B cell (primary cell): ENCODE results near the gene NPNT. TPM values are rescaled to one million over a fixed set of nuclear protein-coding genes. Genes with fewer than 3 reads are reported as not detected.

Experiments
- ATAC-seq: fragments of 200-7000 bp; cut with Tn5 transposase; one replicate; pipeline ENCODE4 v1.10.0; 2021; ENCODE audit warnings: low read depth, mild to moderate bottlenecking, moderate number of reproducible peaks, moderate library complexity
- CTCF ChIA-PET: fragments of 350-600 bp; sonication (Branson Sonifier 250); formaldehyde crosslinking; loops from one replicate; lab custom pipeline; 2021; ENCODE audit warnings: antibody characterized with exemption, inconsistent platforms; lab: Charles Lee
- POLR2A ChIA-PET: fragments of 350-600 bp; sonication (Branson Sonifier 250); formaldehyde crosslinking; loops from one replicate; lab custom pipeline; 2021; ENCODE audit warnings: antibody characterized with exemption; lab: Charles Lee
- DNase-seq: peaks from one replicate; pipeline ENCODE4 v3.0.0; 2013
- H2AFZ ChIP-seq: 2 replicates; pipeline ENCODE4 v1.6.1; 2012; ENCODE audit warnings: mild to moderate bottlenecking, low read depth, low read length; ENCODE audit not compliant: insufficient read depth, poor library complexity, severe bottlenecking
- H3K27ac ChIP-seq, 2 donors: 1 replicate in 1 of 2; 2 replicates in 1 of 2; pipeline ENCODE4 v1.5.1; 2012 to 2013; ENCODE audit warnings: low read length in 2 of 2, mild to moderate bottlenecking in 2 of 2, moderate library complexity in 1 of 2
- H3K27me3 ChIP-seq, 4 experiments: fragments of 200-600 bp in 1 of 4; sonication (generic) in 1 of 4; replicated peaks in 1 of 4; 1 replicate in 2 of 4; 2 replicates in 2 of 4; pipeline versions ENCODE4 v1.6.1 to v1.7.0; 2013 to 2016; ENCODE audit warnings: low read length in 3 of 4, mild to moderate bottlenecking in 2 of 4, mixed read lengths in 1 of 4, moderate library complexity in 1 of 4; ENCODE audit not compliant: insufficient read depth in 4 of 4, control insufficient read depth in 3 of 4; ENCODE audit errors: control extremely low read depth in 1 of 4
- H3K36me3 ChIP-seq, 2 experiments: replicated peaks in 1 of 2; 1 replicate in 1 of 2; 2 replicates in 1 of 2; pipeline versions ENCODE4 v1.6.1 to v1.7.1; 2013; ENCODE audit warnings: low read length in 1 of 2; ENCODE audit not compliant: insufficient read depth in 2 of 2, control insufficient read depth in 1 of 2; ENCODE audit errors: control extremely low read depth in 1 of 2, extremely low read depth in 1 of 2
- H3K4me1 ChIP-seq, 2 donors: fragments of 200-600 bp in 1 of 2; sonication (generic) in 1 of 2; 1 replicate in 1 of 2; 2 replicates in 1 of 2; pipeline versions ENCODE4 v1.5.1 to v1.6.1; 2013 to 2017; ENCODE audit warnings: low read length in 2 of 2; ENCODE audit not compliant: control insufficient read depth in 2 of 2, insufficient read depth in 2 of 2
- H3K4me2 ChIP-seq: replicated peaks from 2 replicates; pipeline ENCODE3; 2012; ENCODE audit warnings: mild to moderate bottlenecking, low read depth, low read length; ENCODE audit not compliant: poor library complexity, severe bottlenecking
- H3K4me3 ChIP-seq, 5 experiments: fragments of 200-600 bp in 1 of 5; sonication (generic) in 1 of 5; 1 replicate in 3 of 5; 2 replicates in 2 of 5; pipeline versions ENCODE4 v1.5.1 to v1.7.0; 2011 to 2016; ENCODE audit warnings: low read length in 4 of 5, mild to moderate bottlenecking in 4 of 5, low read depth in 2 of 5, control low read depth in 1 of 5, moderate library complexity in 1 of 5; ENCODE audit not compliant: insufficient read depth in 1 of 5; ENCODE audit errors: control extremely low read depth in 1 of 5, extremely low read depth in 1 of 5
- H3K79me2 ChIP-seq: fragments of 200-600 bp; sonication (generic); one replicate; pipeline ENCODE4 v1.6.0; 2016; ENCODE audit warnings: low read length; ENCODE audit not compliant: control insufficient read depth, insufficient read depth
- H3K9ac ChIP-seq: fragments of 200-600 bp; sonication (generic); 2 replicates; pipeline ENCODE4 v1.6.1; 2017; ENCODE audit warnings: mild to moderate bottlenecking, low read length, moderate library complexity
- H3K9me3 ChIP-seq, 3 donors: one replicate each; pipeline versions ENCODE4 v1.6.1 to v1.7.1; 2013; ENCODE audit warnings: low read length in 2 of 3; ENCODE audit not compliant: control insufficient read depth in 2 of 3, insufficient read depth in 1 of 3; ENCODE audit errors: control extremely low read depth in 1 of 3
- H4K20me1 ChIP-seq: 2 replicates; pipeline ENCODE4 v1.6.0; 2012; ENCODE audit warnings: mild to moderate bottlenecking, low read length; ENCODE audit not compliant: insufficient read depth, control insufficient read depth, poor library complexity, severe bottlenecking
- H3K27ac Mint-ChIP-seq: one replicate; pipeline ENCODE4 v1.8.0; 2021; ENCODE audit warnings: mixed read lengths
- H3K27me3 Mint-ChIP-seq: one replicate; pipeline ENCODE4 v1.8.0; 2021; ENCODE audit warnings: mixed read lengths
- H3K4me1 Mint-ChIP-seq: one replicate; pipeline ENCODE4 v1.8.0; 2021; ENCODE audit warnings: mixed read lengths
- H3K4me3 Mint-ChIP-seq: one replicate; pipeline ENCODE4 v1.8.0; 2021; ENCODE audit warnings: mixed read lengths
- H3K9me3 Mint-ChIP-seq: one replicate; pipeline ENCODE4 v1.8.0; 2022; ENCODE audit warnings: mixed read lengths; ENCODE audit not compliant: insufficient read depth
- CTCF ChIP-seq: fragments of 200-600 bp; IDR thresholded peaks from one replicate; pipeline ENCODE4 v1.8.0; 2022; ENCODE audit warnings: antibody characterized with exemption, mild to moderate bottlenecking
- EZH2 ChIP-seq: IDR thresholded peaks from 2 replicates; pipeline ENCODE4 v1.6.1; 2012; ENCODE audit warnings: borderline replicate concordance, low read depth, mild to moderate bottlenecking, moderate library complexity, low read length; ENCODE audit not compliant: insufficient read depth, poor library complexity, severe bottlenecking
- WGBS: methylation state at CpG from one replicate; pipeline ENCODE4 v1.1.5; 2013; ENCODE audit warnings: missing lambda C conversion rate; ENCODE audit not compliant: insufficient coverage; 5-methylcytosine and 5-hydroxymethylcytosine counted together
- intact Hi-C: fragments of 100-400 bp; cut with micrococcal nuclease; formaldehyde crosslinking; loops from one replicate; pipeline ENCODE4 v1.10.0; 2022
- polyA plus RNA-seq: library from polyadenylated mRNA; depleted of rRNA; stranded (reverse); fragments of >200 nt; gene quantifications from 2 replicates; pipeline ENCODE4 v1.2.3, GENCODE V29; 2012
- total RNA-seq, 2 donors: library from RNA; stranded (reverse); fragments of 120-200 nt in 1 of 2; gene quantifications; 1 replicate in 1 of 2; 2 replicates in 1 of 2; pipeline versions ENCODE4 v1.2.3 to v1.2.4, GENCODE V29; 2013 to 2022

NPNT gene
- total and polyA plus RNA-seq, 2 donors (not counting 1 experiment from before 2014, with no cell fraction given) = not detected

GRCh38 chr4:105887508-105887907 lies 7.8 kb upstream of the NPNT start:
- ChIA-PET CTCF (no interaction called here), POLR2A (no interaction called here)
- TF ChIP-seq CTCF (no peak), EZH2 (no peak)
- Histone ChIP-seq H3K4me3 (no peak overlapping the region), H3K36me3 (no peaks in the 10 kb centered on the region), H3K4me1 (no peaks in the 10 kb centered on the region), H3K4me2 (no peak overlapping the region), H3K9ac (no peak overlapping the region), H2AFZ (no peak overlapping the region), H3K79me2 (no peaks in the 10 kb centered on the region), H3K9me3 (no peaks in the 10 kb centered on the region), H4K20me1 (no peaks in the 10 kb centered on the region), H3K27me3 (peaks cover 0 to 9% (median 0%) of the 10 kb centered on the region in 4 experiments), H3K27ac (no peak overlapping the region)
- Mint-ChIP-seq H3K9me3 (peaks cover 2% of the 10 kb centered on the region), H3K4me1 (no peaks in the 10 kb centered on the region), H3K27ac (no peak overlapping the region), H3K27me3 (peaks cover 5% of the 10 kb centered on the region), H3K4me3 (no peak overlapping the region)
- intact Hi-C loops = no loop called here
- ATAC-seq (no peak), DNase-seq (no peak)
- WGBS = no CpG with 5 or more reads among the region's 2 CpGs

- no peak for ATAC-seq
- peak overlapping the region; percentile 54 for H3K4me3 Mint-ChIP-seq
- H3K27me3 Mint-ChIP-seq = peaks cover 64% of the 10 kb centered on the region
- no peak for DNase-seq
- Histone ChIP-seq H3K4me2 (peak overlapping the region; percentile 3), H3K9ac (no peak overlapping the region), H3K27me3 (peaks cover 0 to 25% (median 16%) of the 10 kb centered on the region in 4 experiments), H3K79me2 (no peaks in the 10 kb centered on the region), H2AFZ (peak overlapping the region; percentile 53), H3K9me3 (no peaks in the 10 kb centered on the region), H3K36me3 (no peaks in the 10 kb centered on the region), H4K20me1 (no peaks in the 10 kb centered on the region), H3K4me3 (no peak overlapping the region), H3K27ac (no peak overlapping the region), H3K4me1 (peaks cover 7 to 10% of the 10 kb centered on the region in 2 donors)
- H3K4me1 Mint-ChIP-seq = peaks cover 13% of the 10 kb centered on the region
- TF ChIP-seq CTCF = no peak
- TF ChIP-seq EZH2 = no peak
- intact Hi-C loops = no loop called here
- 3% methylated on average over 77 of the region's 84 CpGs for WGBS
- H3K27ac Mint-ChIP-seq = no peak overlapping the region
- ChIA-PET POLR2A (no interaction called here), CTCF (no interaction called here)
- no peaks in the 10 kb centered on the region for H3K9me3 Mint-ChIP-seq
Measured at GRCh38 chr4:105895583-105896460, 551 bp downstream of the NPNT start.
